GM21515 (cell line): ENCODE data around the gene SLC25A26.

Experiments
- ATAC-seq: cut with Tn5 transposase; IDR thresholded peaks from one replicate; pipeline ENCODE4 v1.9.1; 2021; ENCODE audit not compliant: unreplicated experiment

SLC25A26 gene, protein sequence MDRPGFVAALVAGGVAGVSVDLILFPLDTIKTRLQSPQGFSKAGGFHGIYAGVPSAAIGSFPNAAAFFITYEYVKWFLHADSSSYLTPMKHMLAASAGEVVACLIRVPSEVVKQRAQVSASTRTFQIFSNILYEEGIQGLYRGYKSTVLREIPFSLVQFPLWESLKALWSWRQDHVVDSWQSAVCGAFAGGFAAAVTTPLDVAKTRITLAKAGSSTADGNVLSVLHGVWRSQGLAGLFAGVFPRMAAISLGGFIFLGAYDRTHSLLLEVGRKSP

GRCh38 chr3:66220602-66221377 is at the start of gene SLC25A26:
TSS of gene SLC25A26 (plus strand) at chr3:66221001. CDS start at chr3:66221095, 94 bp downstream.
- peak; percentile 99 for ATAC-seq

- no peak for ATAC-seq
Observed at GRCh38 chr3:66172394-66172793, 48.4 kb upstream of the SLC25A26 start.

DNA sequence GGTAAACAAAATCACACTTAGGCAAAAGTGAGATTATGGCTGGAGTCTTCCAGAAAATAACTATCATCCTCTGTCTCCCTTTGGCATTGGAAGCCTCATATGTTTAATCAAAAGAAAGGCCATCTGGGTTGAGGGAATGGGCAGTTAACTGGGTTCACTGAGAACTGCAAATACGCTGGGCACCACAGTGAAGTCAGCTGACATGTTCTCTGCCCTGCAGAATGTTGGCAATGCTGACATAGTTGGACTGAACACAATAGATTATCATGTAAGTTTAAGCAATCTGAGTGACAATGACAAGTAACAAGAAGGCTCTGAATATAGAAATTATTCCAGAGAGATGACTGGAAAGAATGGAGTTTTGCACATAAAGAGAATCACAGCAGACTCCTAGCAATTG is 43.8 kb upstream of the SLC25A26 start:
- no peak for ATAC-seq

DNA sequence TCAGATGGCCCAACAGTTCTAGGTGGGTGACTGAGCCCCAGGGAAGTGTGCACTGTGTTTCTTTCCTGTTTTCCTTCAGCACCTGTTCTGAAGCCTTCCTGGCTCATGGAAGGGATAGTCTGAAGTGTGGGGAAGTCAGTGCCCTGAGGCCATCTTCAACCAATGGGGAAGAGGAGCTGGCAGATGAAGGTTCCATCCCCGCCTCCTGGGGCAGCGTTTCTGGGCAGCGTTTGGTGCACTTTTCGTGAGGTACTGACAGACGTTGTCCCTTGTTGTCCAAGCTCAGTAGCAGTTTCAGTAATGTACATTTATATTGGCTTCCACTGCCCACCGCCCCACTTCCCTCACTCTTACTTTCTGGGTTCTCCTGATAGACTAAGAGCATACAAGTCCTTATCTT is 42.6 kb upstream of the SLC25A26 start:
- ATAC-seq = no peak

DNA sequence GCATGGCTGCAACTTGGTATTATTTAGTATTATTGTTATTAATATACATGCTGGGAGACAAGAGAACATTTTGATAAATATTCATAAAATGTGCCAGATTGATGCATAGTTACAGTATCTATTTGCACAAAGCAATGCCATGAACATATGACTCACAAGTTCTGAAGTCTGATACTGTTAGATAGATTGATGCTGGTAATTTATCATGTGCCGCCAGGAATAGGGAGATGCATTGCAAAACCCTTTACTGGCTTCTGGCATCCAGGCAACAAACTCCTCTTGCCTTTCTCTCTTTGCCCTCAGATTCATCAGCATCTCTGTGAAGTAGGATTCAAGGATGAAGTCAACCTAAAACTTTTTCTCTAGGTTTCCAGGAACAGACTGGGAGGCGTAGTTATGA is 41.0 kb upstream of the SLC25A26 start:
- ATAC-seq = no peak

DNA sequence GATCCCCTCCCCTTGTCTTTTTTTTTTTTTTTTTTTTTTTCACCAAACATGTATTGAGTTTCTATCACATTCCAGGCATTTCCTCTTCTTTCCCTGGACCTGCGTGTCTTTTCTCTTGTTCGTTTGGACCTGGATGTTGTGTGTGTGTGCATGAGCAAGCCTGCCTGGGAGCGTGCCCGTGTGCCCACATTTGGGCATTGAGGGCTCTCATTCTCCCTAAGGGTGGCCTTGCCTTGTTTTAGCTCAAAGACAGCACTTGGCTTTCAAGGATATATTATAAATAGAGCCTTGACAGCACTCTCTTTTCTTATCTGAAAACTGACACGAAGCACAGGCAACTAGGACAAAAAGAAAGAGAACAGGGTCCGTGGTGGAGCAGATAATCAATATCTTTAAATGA is 39.0 kb upstream of the SLC25A26 start:
- ATAC-seq = no peak

- ATAC-seq = no peak
Observed at GRCh38 chr3:66182246-66182645, 38.6 kb upstream of the SLC25A26 start.

GRCh38 chr3:66186545-66186944 is 34.3 kb upstream of the SLC25A26 start:
- no peak for ATAC-seq

- ATAC-seq = no peak
Observed at GRCh38 chr3:66195347-66195783, 25.4 kb upstream of the SLC25A26 start.

- ATAC-seq = no peak
Observed at GRCh38 chr3:66196633-66197032, 24.2 kb upstream of the SLC25A26 start.

GRCh38 chr3:66198437-66199088 is 22.2 kb upstream of the SLC25A26 start:
- no peak for ATAC-seq

DNA sequence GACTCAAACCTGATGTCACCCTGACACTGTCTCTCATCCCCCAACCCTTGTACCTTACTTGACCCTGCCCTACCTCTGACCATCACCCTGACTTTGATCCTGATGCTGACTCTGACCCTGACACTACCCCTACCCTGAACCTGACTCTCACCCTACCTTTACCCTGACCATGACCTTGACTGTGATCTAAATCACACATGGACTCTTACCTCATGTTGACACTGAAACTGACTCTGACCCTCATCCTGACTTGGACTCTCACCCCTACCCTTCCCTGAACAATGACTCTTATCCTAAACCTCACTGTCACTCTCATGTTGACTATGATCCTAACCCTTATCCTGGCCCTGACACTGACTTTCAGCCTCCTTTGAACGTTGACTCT is 21.7 kb upstream of the SLC25A26 start:
- no peak for ATAC-seq

DNA sequence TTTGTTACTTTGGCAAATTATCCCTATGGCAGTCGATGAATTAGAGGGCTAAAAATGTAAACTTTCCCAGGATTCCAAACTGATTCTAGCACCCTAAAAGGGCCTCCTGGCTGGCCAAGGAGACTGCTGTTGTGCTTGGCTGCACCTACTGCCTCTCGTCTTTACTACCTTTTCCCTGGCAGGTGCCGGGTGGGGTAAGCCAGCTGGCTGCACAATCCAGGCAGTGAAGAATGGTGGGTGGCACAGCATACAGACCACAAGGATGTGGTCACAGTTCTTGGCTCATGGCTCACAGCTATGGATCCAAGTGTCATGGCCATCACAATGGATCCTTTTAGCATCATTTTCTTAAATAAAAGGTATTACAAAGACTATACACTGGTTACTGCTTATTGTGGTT is 20.7 kb upstream of the SLC25A26 start:
- ATAC-seq = no peak

DNA sequence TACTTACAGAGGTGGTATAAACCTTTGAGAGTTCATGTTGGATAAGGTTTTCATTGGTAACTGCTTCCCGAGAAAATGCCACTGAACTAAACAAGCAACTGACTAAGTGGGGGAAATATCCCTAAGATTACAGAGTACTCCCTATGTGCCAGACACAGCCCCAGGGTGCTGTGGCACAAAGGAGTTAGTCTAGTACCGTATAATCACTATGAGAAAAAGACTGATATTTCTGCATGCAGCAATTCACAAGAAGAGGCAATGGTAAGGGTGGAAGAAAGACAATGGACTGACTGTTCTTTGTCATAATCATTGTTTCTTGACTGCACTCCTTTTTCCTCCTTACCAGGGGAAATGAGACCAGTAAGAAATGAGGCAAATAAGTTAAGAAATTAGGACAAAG is 20.0 kb upstream of the SLC25A26 start:
- no peak for ATAC-seq

DNA sequence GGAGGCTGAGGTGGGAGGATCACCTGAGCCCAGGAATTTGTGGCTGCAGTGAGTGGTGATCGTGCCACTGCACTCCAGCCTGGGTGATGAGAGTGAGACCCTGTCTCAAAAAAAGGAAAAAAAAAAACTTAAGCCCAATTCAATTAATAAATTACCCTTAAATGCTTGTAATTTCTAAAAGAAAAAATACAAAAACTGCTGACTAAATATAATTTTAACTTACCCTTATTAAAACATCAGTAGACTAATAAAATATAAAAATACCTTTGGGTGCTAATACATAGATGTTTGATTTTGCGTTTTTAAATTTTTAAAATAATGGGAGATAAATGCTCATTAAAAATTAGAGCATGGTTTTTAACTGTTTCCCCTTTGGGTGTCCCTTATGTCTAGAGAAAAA is 17.5 kb upstream of the SLC25A26 start:
- ATAC-seq = no peak

DNA sequence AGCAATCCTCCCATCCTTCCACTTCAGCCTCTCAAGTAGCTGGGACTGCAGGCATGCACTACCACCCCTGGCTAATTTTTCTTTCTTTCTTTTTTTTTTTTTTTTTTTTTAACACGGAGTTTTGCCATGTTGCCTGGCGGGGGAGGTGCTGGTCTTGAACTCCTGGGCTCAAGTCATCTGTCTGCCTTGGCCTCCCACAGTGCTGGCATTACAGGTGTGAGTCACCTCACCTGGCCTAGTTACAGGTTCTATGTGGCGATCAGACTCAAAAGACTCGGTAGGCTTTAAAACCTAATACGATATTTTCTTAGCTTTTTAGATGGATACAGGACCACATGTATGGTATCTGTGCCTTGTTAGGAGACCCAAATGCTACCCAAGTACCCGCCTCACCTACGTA is 14.0 kb upstream of the SLC25A26 start:
- no peak for ATAC-seq

DNA sequence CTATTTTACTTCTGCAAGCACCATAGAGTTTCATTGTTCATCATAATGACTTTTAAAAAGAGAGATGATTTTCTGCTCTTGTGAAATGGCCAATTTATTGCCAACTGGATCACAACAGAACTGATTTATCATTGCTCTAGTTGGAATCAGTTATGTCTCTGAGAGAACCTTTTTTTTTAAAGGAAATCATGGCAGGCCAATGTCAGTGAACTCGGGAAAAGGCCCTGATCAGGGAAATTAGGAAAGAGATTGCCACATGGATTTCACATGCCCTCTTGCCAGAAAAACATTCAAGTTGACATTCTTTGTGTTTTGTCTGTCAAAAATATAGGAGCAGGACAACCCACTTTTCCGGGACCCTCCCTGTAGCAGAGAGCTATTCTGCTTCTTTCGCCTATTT is 12.6 kb upstream of the SLC25A26 start:
- no peak for ATAC-seq

- ATAC-seq = no peak
Observed at GRCh38 chr3:66210687-66211295, 10.0 kb upstream of the SLC25A26 start.

DNA sequence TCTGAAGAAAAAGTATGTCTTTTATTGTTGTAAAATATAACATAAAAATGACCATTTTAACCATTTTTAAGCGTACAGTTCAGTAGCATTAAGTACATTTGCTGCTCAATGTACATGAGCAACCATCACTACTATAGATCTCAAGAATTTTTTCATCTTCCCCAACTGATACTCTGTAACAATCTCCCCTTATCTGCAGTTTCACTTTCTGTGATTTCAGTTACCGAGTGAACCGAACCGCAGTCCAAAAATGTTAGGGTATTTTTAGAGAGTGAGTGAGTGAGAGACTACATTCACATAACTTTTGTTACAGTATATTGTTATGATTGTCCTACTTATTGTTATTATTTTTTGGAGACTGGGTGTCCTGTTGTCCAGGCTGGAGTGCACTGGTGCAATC is 9.0 kb upstream of the SLC25A26 start:
- no peak for ATAC-seq

DNA sequence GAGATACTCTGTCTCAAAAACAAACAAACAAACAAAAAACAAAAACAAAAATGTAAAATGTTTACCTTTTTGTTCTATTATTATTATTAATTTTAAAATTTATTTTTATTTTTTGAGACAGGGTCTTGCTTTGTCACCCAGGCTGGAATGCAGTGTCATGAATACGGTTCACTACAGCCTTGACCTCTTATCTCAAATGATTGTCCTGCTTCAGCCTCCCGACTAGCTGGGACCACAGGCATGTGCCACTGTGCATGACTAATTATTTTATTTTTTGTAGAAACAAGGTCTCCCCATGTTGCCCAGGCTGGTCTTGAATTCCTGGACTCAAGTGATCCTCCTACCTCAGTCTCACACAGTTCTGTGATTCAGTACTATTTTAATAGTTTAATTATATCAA is 5.7 kb upstream of the SLC25A26 start:
- no peak for ATAC-seq

- ATAC-seq = no peak
Observed at GRCh38 chr3:66220066-66220465, 735 bp upstream of the SLC25A26 start.

GRCh38 chr3:66224220-66224619 is 3.4 kb downstream of the SLC25A26 start:
- ATAC-seq = no peak
